VCaP (cell line): ENCODE data around the gene ABLIM3.

Experiments
- H3K27ac ChIP-seq: fragments of 450-650 bp; 2 replicates; pipeline ENCODE4 v1.5.1; 2017
- TF ChIP-seq, protein P1 (sequence below): fragments of 450-650 bp; conservative IDR thresholded peaks from 2 replicates; pipeline ENCODE4 v1.5.1; 2017; ENCODE audit warnings: mild to moderate bottlenecking, moderate library complexity

ABLIM3 gene

DNA sequence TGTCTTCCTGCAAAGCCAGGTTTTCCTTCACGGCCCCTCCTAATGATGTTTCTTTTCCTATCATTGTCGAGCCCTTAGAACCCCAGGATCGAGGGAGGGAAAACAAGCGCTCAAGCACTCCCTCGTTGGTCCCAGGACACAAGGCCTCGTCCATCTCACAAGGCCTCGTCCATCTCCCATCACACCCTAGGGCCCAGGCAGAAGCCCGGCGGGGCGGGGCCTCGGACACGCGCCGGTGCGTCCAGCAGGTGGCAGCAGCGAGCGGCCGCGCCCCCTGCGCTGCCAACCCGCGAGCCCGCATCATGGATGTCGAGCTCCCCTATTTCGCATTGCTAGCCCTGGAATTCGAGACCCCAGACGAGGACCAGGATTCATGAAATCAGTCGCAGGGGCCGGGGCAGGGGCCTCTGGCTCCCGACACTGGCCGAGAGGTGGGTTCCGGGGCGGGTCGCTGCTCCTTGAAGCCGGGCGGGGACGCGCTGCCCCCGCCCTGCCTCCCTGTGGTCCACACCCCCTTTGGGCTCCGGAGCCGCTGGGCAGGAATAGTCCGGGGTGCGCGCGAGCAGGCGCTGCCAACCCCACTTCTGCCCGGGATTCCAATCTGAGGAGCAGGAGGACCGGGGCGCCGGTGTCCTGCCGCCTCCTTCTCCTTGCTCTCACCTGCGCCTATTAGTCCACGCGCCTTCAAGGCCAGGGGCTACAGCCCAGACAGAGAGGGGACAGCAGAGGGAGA lies at the start of gene ABLIM3:
TSS of gene ABLIM3 (plus strand) at position 270 of the 733 bp plus-strand sequence. CDS start 603 bp downstream, outside the sequence.
- H3K27ac ChIP-seq = peak within 1 kb of the TSS; percentile 83
- TF ChIP-seq, protein P1, sequence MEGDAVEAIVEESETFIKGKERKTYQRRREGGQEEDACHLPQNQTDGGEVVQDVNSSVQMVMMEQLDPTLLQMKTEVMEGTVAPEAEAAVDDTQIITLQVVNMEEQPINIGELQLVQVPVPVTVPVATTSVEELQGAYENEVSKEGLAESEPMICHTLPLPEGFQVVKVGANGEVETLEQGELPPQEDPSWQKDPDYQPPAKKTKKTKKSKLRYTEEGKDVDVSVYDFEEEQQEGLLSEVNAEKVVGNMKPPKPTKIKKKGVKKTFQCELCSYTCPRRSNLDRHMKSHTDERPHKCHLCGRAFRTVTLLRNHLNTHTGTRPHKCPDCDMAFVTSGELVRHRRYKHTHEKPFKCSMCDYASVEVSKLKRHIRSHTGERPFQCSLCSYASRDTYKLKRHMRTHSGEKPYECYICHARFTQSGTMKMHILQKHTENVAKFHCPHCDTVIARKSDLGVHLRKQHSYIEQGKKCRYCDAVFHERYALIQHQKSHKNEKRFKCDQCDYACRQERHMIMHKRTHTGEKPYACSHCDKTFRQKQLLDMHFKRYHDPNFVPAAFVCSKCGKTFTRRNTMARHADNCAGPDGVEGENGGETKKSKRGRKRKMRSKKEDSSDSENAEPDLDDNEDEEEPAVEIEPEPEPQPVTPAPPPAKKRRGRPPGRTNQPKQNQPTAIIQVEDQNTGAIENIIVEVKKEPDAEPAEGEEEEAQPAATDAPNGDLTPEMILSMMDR = peak; percentile 94

DNA sequence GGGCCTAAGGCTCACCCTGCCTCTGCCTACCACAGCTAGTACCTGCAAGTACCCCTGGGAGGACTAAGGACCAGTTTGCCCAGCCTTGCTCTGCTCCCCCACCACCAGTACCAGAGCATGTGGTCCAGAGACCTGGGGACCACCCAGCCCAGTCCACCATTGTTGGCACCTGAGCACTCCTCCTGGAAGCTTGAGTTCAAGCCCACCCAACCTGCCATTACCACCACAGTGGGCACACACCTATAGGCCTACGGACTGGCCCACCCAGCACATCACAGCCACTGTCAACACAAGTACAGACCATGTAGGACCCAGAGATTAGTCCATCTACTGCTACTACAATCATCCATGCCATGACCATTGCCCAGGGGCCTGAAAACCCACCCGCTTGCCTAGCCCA lies 47.7 kb upstream of the ABLIM3 start:
- TF ChIP-seq, protein P1 = no peak
- H3K27ac ChIP-seq = no peak overlapping the region

DNA sequence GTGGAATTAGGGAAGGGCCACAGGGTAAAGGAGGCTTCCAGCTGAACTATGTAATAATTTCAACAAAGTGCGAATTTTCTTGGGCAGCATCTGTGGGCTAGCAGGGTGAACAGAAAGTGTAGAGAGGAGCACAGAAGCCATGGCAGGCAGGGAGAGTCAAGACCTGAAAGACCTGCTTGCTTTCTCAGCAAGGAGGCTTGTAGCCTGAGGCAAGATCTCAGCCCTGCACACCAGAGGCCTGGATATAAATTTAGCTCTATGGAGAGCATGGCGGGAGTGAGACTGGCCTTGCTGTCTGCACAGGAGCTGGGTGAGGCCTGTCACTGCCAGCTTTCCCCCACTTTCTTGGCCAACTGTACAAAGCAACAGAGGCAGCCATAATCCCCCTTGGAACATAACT lies 46.3 kb upstream of the ABLIM3 start:
- H3K27ac ChIP-seq = no peak overlapping the region
- TF ChIP-seq, protein P1 = no peak

DNA sequence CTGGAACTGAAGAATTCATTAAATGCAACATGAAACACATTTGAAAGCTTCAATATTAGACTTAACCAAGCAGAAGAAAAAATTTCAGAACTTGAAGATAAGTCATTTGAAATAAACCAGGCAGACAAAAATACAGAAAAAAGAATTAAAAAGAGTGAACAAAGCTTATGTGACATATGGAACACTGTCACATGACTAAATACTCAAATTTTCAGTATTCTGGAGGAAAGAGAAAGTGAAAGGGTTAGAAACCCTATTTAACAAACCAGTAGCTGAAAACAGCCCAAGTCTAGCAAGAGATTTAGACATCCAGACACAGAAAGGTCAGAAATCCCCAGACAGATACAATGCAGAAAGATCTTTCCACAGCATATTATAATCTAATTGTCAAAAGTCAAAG lies 41.4 kb upstream of the ABLIM3 start:
- no peak overlapping the region for H3K27ac ChIP-seq
- TF ChIP-seq, protein P1 = no peak

DNA sequence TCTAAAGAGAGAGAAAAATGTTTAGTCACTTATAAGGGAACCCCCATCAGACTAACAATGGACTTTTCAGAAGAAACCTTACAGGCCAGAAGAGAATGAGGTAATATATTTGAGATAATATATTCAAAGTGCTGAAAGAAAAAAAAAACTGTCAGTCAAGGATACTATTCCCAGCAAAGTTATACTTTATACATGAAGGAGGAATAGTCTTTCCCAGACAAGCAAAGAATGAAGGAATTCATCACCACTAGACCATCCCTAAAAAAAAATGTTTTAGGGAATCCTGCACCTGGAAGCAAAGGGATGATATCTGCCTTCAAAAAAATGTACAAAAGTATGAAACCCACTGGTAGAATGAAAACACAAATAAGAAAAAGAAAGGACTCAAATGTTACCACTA lies 41.0 kb upstream of the ABLIM3 start:
- H3K27ac ChIP-seq = no peak overlapping the region
- TF ChIP-seq, protein P1 = no peak

DNA sequence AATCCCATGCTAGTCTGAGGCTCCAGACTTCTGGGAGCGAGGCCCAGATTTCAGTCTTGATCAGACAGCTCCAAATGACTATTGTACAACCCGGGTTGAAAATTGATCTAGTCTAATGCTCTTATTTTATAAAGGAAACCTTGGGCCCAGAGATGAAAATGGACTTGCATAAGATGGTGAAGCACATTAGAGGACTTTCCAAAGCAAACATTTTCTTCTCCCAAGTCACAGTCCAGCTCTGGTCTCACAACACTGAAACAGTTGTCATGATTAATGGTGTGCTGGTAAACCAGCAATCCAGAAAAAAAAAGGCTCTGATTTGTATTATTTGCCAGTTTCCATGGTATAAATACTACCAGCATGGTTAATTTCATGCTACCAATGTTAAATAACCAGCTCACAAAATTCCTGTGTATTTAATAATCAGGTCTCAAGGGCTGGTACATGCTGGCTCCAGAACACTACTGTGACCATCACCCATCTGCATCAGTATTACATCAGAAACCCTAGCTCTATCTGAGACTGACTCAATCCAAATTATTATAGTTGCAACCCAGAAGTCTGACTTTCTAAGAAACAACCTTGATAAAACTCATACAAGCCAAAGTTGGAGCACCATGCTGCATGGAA lies 32.5 kb upstream of the ABLIM3 start:
- TF ChIP-seq, protein P1 = no peak
- H3K27ac ChIP-seq = no peak overlapping the region

DNA sequence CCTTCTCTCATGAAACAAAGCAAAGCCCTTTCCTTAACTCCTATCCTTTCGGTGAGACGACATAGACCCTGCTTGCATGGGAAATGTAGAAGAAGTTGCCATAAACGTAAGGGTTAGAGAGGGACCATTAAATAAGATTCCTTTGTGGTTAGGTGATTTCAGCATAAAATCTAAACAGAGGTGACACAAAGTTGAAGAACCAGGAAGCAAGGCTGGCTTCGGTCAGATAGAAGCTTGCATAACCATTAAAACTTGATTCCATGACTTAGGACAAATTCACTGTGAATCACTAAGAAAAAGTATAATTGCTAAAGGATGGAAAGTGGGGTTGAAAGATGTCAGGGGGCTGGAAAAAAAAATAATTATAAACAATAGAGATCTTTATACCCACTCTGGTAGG lies 30.9 kb upstream of the ABLIM3 start:
- H3K27ac ChIP-seq = no peak overlapping the region
- TF ChIP-seq, protein P1 = no peak
